OCI-LY3 (cell line): ENCODE measurements around the gene NPTXR.

Experiments
- H2AFZ ChIP-seq: fragments of 200-600, 300-600 bp; shearing (Covaris generic); 2 replicates; pipeline ENCODE4 v1.6.0; 2014; ENCODE audit warnings: antibody characterized with exemption, low read depth, low read length
- H3K27ac ChIP-seq: fragments of 200-600, 300-600 bp; sonication (generic); 2 replicates; pipeline ENCODE4 v1.5.1; 2014; ENCODE audit warnings: mild to moderate bottlenecking, low read length, moderate library complexity, mixed read lengths
- H3K27me3 ChIP-seq: fragments of 200-600, 300-600 bp; sonication (generic); 2 replicates; pipeline ENCODE4 v1.6.1; 2014; ENCODE audit warnings: low read depth, low read length, mixed read lengths
- H3K36me3 ChIP-seq: fragments of 200-600, 300-600 bp; sonication (generic); replicated peaks from 2 replicates; pipeline ENCODE3; 2014; ENCODE audit warnings: low read depth, low read length, mixed read lengths
- H3K4me1 ChIP-seq: fragments of 300-600, 200-600 bp; sonication (generic); 2 replicates; pipeline ENCODE4 v1.6.1; 2014; ENCODE audit warnings: low read length, mixed read lengths
- H3K4me2 ChIP-seq: fragments of 200-600, 300-600 bp; sonication (generic); 2 replicates; pipeline ENCODE4 v1.6.1; 2014; ENCODE audit warnings: low read length, mixed read lengths
- H3K4me3 ChIP-seq: fragments of 300-600, 200-600 bp; sonication (generic); 2 replicates; pipeline ENCODE4 v1.5.1; 2014; ENCODE audit warnings: antibody characterized with exemption, mild to moderate bottlenecking, low read length, moderate library complexity
- H3K79me2 ChIP-seq: fragments of 300-600, 200-600 bp; shearing (Covaris generic); 2 replicates; pipeline ENCODE4 v1.6.1; 2014; ENCODE audit warnings: mild to moderate bottlenecking, low read length, mixed read lengths
- H3K9ac ChIP-seq: fragments of 300-600, 200-600 bp; shearing (Covaris generic); 2 replicates; pipeline ENCODE4 v1.6.0; 2014; ENCODE audit warnings: mild to moderate bottlenecking, low read length, moderate library complexity
- H3K9me3 ChIP-seq: fragments of 200-600, 300-600 bp; shearing (Covaris generic); 2 replicates; pipeline ENCODE4 v1.6.1; 2014; ENCODE audit warnings: low read length, mixed read lengths; ENCODE audit not compliant: insufficient read depth
- H4K20me1 ChIP-seq: fragments of 200-600, 300-600 bp; sonication (generic); 2 replicates; pipeline ENCODE4 v1.6.1; 2016; ENCODE audit warnings: low read length, mixed read lengths; ENCODE audit not compliant: insufficient read depth
- CTCF ChIP-seq: fragments of 200-600, 300-600 bp; sonication (generic); IDR thresholded peaks from 2 replicates; pipeline ENCODE4 v1.5.1; 2014; ENCODE audit warnings: antibody characterized with exemption, low read length, low read depth
- EZH2phosphoT487 ChIP-seq: fragments of 200-600 bp; shearing (Covaris generic); IDR thresholded peaks from 2 replicates; pipeline ENCODE4 v1.6.1; 2018; ENCODE audit warnings: antibody characterized with exemption, mixed run types, low read depth

The NPTXR gene

GRCh38 chr22:38831166-38831945 is 12.5 kb downstream of the NPTXR start:
- Histone ChIP-seq H3K79me2 (no peaks in the 10 kb centered on the region), H3K4me1 (no peaks in the 10 kb centered on the region), H3K4me3 (no peak overlapping the region), H3K36me3 (no peaks in the 10 kb centered on the region), H3K4me2 (no peak overlapping the region), H4K20me1 (no peaks in the 10 kb centered on the region), H3K27ac (no peak overlapping the region), H2AFZ (no peak overlapping the region), H3K27me3 (peaks cover 5% of the 10 kb centered on the region), H3K9ac (no peak overlapping the region), H3K9me3 (no peaks in the 10 kb centered on the region)
- TF ChIP-seq CTCF (no peak), EZH2phosphoT487 (no peak)

GRCh38 chr22:38830845-38831108 is 13.1 kb downstream of the NPTXR start:
- no peak overlapping the region for H3K4me3 ChIP-seq
- H2AFZ ChIP-seq = no peak overlapping the region
- H3K4me1 ChIP-seq = no peaks in the 10 kb centered on the region
- H3K36me3 ChIP-seq = no peaks in the 10 kb centered on the region
- TF ChIP-seq EZH2phosphoT487 = no peak
- TF ChIP-seq CTCF = no peak
- no peaks in the 10 kb centered on the region for H4K20me1 ChIP-seq
- H3K27ac ChIP-seq = no peak overlapping the region
- H3K27me3 ChIP-seq = peaks cover 5% of the 10 kb centered on the region
- H3K9me3 ChIP-seq = no peaks in the 10 kb centered on the region
- H3K4me2 ChIP-seq = no peak overlapping the region
- H3K79me2 ChIP-seq = no peaks in the 10 kb centered on the region
- no peak overlapping the region for H3K9ac ChIP-seq

DNA sequence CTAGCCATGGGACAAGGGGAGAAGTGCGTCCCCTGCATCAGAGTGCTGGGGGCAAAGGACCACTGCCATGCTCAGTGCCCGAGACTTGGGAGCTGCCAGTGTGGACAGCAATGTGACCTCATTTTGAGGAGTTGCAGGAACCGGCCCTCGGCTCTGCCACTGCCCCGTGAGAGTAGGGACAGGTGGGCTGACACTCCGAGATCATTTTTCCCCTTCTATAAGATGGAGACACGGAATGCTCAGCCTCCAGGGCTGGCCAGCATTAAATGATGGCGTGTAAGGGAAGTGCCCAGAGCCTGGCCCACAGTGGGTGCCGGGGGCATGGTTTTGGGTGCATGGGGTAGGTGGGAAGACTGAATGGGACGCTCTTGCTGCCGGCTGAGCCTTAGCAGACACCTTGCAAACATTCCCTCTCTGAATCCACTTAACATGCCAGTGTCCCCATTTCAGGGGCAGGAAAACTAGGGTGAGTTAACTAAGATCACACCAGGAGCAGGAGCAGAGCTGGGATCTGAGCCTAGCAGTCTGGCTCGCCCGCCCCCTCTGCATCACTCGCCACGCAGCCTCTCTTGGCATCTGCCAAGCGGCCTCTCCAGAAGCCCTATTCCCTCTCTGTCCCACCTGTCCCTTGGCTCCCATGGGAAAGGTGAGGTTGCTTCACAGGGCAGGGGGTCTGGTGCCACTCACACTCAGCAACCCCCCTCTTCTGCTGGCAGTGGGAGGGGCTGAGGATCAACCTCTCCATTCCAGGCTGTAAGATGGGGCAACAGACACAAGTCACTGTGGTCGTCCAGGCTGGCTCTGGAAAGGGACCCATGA is 13.6 kb downstream of the NPTXR start:
- Histone ChIP-seq H3K79me2 (no peaks in the 10 kb centered on the region), H3K27me3 (peaks cover 5% of the 10 kb centered on the region), H3K9me3 (no peaks in the 10 kb centered on the region), H2AFZ (no peak overlapping the region), H3K4me1 (no peaks in the 10 kb centered on the region), H4K20me1 (0 out of 2 replicates have a peak, but pooled peaks cover under 1% of the 10 kb centered on the region), H3K9ac (no peak overlapping the region), H3K27ac (no peak overlapping the region), H3K4me3 (no peak overlapping the region), H3K4me2 (no peak overlapping the region), H3K36me3 (no peaks in the 10 kb centered on the region)
- TF ChIP-seq EZH2phosphoT487 (no peak), CTCF (no peak)

DNA sequence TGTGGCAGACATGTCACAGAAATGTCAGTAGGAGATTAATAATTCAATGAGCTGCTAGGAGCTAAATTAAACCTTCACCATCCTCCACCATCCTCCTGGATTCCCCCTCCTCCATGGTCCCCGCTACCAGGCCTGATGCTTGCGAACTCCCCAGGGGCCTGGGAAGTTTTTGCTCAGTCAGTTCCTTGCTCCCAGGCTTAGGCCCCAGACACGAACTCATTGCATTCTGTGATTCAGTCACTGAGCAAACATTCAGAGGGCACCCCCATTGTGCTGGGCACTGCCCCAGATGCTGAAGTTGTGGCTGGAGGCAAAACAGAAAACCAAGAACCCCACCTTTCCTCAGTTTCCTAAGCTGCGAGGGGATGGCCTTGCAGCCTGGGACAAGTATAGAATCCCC is 14.3 kb downstream of the NPTXR start:
- 0 out of 2 replicates have a peak, but pooled peaks cover 7% of the 10 kb centered on the region for H4K20me1 ChIP-seq
- no peak overlapping the region for H3K9ac ChIP-seq
- no peak overlapping the region for H3K4me2 ChIP-seq
- no peaks in the 10 kb centered on the region for H3K4me1 ChIP-seq
- peaks cover 5% of the 10 kb centered on the region for H3K27me3 ChIP-seq
- TF ChIP-seq EZH2phosphoT487 = no peak
- no peak for TF ChIP-seq CTCF
- H3K9me3 ChIP-seq = no peaks in the 10 kb centered on the region
- no peaks in the 10 kb centered on the region for H3K36me3 ChIP-seq
- H2AFZ ChIP-seq = no peak overlapping the region
- H3K4me3 ChIP-seq = no peak overlapping the region
- H3K79me2 ChIP-seq = no peaks in the 10 kb centered on the region
- no peak overlapping the region for H3K27ac ChIP-seq
